A172 (cell line): ENCODE results near the gene VTI1A. TPM values are rescaled to one million over a fixed set of nuclear protein-coding genes. Genes with fewer than 3 reads are reported as not detected.

Experiments used
- total RNA-seq: library from RNA; depleted of rRNA; stranded (reverse); fragments of >200 nt; shearing (Covaris generic); gene quantifications from 2 replicates; pipeline ENCODE4 v1.2.3, GENCODE V29; 2014; rRNA removed

The VTI1A gene
- total RNA-seq, 1 experiment from 2014 or later: 38.1 TPM

Other genes with a start within 250 kb of the VTI1A start
- gene TECTB, start 163.8 kb upstream of the VTI1A start, total RNA-seq: not detected in 2 replicates
- gene ACSL5, start 73.1 kb upstream of the VTI1A start, total RNA-seq: 0.91 and 0.96 TPM in 2 replicates
- gene ZDHHC6, start 301 bp upstream of the VTI1A start, total RNA-seq: 33.4 and 50.2 TPM in 2 replicates